Measurements from ENCODE around the gene CCDC154. TPM values are rescaled to one million over a fixed set of nuclear protein-coding genes. Genes with fewer than 3 reads are reported as not detected.
"Not testable (repeated sequence)": the region's sequence is repeated elsewhere in the genome, so short reads cannot be mapped to it uniquely, and the experiment has no call there.

CCDC154 gene
- total RNA-seq, 1 experiment from 2014 or later = 0.71 TPM

DNA sequence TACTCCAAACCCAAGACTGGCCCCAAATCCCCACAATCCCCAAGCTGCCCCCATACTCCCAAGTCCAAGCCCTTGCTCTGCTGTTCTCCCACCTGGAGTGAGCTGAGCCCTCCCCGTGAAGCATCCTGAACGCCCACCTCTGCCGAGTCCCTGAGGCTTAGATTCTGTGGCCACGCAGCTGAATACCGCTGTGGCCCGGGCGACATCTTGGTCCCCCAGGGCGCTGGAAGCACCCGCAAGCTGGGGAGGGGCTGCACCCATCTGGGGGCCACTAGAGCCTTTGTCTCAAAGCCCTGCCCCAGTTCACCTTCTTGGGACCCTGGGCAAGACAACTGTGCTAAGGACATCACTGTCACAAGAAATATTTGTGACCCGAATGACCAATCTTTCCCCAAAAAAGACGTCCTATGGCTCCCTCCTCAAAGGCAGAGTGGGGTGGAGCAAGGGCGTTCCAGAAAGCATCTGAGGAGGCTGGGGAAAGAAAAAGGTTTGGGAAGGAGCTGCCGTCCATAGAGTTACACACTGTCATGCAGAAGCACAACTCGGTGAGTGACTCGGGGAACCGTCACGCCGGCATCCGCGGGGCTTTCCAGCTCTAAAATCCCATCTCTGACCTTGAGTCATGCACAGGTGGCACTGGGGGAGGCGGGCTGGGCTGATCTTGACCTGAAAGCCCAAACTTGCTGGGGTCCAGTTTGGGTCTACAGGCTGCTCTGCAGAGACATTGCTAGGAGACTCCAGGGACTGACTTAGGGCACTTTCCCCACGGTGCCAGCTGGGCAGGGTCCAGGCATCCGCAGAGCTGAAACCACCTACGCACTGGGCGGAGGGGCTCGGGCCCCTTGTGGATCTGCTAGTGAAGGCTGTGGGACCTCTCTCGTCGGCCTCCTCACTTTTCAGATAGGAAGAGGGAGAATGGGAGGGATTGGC is 37.8 kb upstream of the CCDC154 start:
- no peak for DNase-seq
- Histone ChIP-seq H3K36me3 (no peaks in the 10 kb centered on the region), H3K4me1 (no peaks in the 10 kb centered on the region), H3K27ac (no peak overlapping the region), H3K4me3 (no peak overlapping the region), H3K27me3 (peaks cover 11% of the 10 kb centered on the region; the same call in 1 of the 2 replicates), H3K9me3 (replicated peaks) (no peaks in the 10 kb centered on the region)

DNA sequence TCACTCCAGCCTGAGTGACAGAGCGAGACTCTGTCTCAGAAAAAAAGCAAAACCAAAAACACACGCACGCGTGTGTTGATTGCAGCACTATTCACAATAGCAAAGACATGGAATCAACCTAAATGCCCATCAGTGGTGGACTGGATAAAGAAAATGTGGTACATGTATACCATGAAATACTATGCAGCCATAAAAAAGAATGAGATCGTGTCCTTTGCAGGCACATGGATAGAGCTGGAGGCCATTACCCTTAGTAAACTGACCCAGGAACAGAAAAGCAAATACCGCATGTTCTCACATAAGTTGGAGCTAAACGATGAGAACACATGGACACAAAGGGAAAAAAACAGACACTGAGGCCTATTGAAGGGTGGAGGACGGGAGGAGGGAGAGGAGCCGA is 34.6 kb upstream of the CCDC154 start:
- H3K9me3 ChIP-seq (replicated peaks); H3K27me3 ChIP-seq; DNase-seq; H3K4me1 ChIP-seq; H3K36me3 ChIP-seq; H3K4me3 ChIP-seq; H3K27ac ChIP-seq: not testable (repeated sequence)

DNA sequence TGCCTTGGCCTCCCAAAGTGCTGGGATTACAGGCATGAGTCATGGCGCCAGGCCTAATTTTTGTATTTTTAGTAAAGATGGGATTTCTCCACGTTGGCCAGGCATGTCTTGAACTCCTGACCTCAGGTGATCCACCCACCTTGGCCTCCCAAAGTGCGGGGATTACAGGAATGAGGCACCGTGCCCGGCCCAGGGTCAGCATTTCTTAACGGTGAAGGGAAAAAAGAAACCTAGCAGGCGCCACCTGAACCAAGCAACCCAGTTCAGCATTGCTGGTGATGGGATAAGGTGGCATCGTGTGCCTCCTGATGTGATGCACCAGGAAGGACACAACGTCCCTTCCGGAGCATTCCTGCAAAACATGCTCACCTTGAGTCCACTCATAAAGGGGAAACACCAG is 32.7 kb upstream of the CCDC154 start:
- Histone ChIP-seq H3K27me3 (no peaks in the 10 kb centered on the region), H3K27ac (no peak overlapping the region), H3K36me3 (no peaks in the 10 kb centered on the region), H3K9me3 (replicated peaks) (no peaks in the 10 kb centered on the region), H3K4me1 (no peaks in the 10 kb centered on the region), H3K4me3 (no peak overlapping the region)
- no peak for DNase-seq

DNA sequence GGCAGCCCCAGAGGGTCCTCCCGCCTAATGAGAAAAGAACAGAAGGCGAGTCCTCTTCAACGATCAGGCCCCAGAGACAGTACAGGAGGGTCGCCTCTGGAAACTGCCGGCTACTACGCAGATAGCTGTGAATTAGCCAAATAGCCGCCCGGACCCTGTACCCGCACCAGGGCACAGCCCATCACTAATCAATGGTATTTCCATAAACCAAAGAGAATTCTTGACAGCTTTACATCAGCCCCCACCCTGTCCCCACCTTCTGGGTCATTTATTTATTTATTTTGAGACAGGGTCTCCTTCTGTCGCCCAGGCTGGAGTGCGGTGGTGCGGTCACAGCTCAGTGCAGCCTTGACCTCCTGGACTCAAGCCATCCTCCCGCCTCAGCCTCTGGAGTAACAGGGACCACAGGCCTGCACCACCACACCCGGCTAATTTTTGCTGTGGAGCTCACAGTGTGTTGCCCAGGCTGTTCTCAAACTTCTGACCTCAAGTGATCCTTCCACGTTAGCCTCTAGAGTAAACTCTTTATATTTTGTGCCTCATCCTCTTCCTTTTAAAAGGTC is 31.3 kb upstream of the CCDC154 start:
- H3K4me3 ChIP-seq = peak overlapping the region; percentile 86
- DNase-seq = no peak
- no peaks in the 10 kb centered on the region for H3K36me3 ChIP-seq
- H3K27me3 ChIP-seq = no peaks in the 10 kb centered on the region
- no peaks in the 10 kb centered on the region for H3K9me3 ChIP-seq (replicated peaks)
- peak overlapping the region; percentile 81 for H3K27ac ChIP-seq
- H3K4me1 ChIP-seq = no peaks in the 10 kb centered on the region

DNA sequence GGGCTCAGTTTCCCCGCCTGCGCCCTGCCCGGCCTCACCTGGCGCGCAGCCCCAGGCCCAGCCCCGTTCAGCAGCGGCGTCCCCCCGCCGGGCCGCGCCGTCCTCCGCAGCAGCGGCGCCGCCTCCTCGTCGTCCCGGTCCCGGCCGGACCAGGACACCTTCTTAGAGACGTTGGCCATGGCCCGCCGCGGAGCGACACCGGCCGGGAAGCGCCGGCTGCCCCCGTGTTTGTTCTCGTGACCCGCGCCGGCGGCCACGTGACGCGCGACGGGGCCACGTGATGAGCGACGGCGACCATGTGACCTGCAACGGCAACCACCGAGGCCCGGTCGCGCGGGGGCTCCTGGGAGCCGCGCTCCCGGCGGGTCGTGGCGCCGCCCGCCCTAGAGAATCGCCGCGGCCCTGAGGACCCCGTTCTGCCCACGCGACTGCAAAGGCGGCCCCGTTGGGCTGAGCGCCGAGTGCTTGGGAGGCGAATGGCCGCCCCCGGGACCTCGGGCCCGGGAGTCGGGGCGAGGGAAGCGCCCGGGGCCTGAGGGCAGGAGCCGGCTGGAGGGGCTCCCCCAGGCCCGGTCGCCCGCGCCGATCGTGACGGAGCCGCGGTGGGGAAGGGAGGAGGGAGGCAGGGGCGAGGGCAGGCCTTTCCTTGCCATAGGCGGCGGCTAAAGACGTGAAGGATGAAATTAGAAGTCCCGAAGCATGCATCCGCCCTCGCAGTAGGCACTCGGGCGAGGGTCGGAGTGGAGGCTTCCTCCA is 30.6 kb upstream of the CCDC154 start, which contains the start of gene CLCN7:
CLCN7 (minus strand) TSS at position 233 of the 756 bp plus-strand sequence; CDS start at position 179, 54 bp downstream.
- no peaks in the 10 kb centered on the region for H3K4me1 ChIP-seq
- no peaks in the 10 kb centered on the region for H3K9me3 ChIP-seq (replicated peaks)
- peak; percentile 84 to 86 for DNase-seq
- H3K27ac ChIP-seq = peak within 1 kb of the TSS; percentile 81
- no peaks in the 10 kb centered on the region for H3K36me3 ChIP-seq
- H3K27me3 ChIP-seq = no peaks in the 10 kb centered on the region
- peak within 1 kb of the TSS; percentile 86 for H3K4me3 ChIP-seq

DNA sequence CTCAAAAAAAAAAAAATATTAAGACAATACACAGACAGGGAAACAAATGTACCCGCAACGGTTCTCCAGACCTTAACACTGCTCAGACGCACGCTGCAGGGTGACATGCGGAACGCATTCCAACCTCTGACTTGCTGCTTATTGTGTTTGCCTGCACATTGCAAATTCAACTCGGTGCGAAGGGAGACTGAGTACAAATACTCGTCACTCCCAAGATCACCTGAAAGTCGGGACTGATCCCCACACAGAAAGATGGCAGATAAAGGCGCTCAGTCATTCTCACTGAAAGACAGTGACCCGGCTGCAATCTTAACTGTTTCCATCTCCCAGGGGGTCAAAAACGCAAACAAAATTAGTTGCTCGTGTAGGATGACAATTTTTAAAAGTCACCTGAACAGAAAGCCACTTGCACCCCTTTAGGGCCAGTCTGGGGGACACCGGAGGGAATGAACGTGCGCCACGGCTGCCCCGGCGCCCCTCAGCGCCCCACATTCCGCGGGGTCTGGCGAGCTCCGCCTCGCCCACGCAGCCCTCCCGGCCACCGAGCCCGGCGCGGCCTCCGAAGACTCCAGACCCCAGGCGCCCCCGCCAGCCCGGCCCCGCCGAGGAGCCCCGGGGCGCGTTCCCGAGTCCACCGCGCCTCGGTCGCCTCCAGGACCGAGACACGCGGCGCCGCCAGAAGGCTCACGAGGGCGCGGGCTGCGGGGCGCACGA is 29.9 kb upstream of the CCDC154 start:
- Histone ChIP-seq H3K27ac (no peak overlapping the region), H3K9me3 (replicated peaks) (no peaks in the 10 kb centered on the region), H3K4me3 (peak overlapping the region; percentile 86), H3K36me3 (no peaks in the 10 kb centered on the region), H3K4me1 (no peaks in the 10 kb centered on the region), H3K27me3 (no peaks in the 10 kb centered on the region)
- DNase-seq = no peak

DNA sequence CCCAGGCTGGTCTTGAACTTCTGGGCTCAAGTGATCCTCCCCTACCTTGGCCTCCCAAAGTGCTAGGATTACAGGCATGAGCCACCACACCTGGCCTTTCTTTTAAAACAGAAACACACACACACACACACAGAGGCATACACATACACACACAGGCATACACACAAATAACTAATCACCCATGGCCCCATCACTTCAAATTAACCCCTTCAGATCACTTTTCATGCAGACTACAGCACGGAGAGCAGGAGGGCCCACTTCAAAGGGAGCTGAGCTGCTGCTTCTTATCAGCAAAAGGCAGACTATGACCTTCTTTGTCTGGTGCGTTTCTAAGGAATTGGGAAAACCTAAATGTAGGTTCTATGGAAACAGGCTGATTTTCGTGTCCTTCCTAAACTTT is 28.6 kb upstream of the CCDC154 start:
- Histone ChIP-seq H3K27me3 (no peaks in the 10 kb centered on the region), H3K27ac (no peak overlapping the region), H3K36me3 (no peaks in the 10 kb centered on the region), H3K9me3 (replicated peaks) (no peaks in the 10 kb centered on the region), H3K4me1 (no peaks in the 10 kb centered on the region), H3K4me3 (no peak overlapping the region)
- DNase-seq = no peak

DNA sequence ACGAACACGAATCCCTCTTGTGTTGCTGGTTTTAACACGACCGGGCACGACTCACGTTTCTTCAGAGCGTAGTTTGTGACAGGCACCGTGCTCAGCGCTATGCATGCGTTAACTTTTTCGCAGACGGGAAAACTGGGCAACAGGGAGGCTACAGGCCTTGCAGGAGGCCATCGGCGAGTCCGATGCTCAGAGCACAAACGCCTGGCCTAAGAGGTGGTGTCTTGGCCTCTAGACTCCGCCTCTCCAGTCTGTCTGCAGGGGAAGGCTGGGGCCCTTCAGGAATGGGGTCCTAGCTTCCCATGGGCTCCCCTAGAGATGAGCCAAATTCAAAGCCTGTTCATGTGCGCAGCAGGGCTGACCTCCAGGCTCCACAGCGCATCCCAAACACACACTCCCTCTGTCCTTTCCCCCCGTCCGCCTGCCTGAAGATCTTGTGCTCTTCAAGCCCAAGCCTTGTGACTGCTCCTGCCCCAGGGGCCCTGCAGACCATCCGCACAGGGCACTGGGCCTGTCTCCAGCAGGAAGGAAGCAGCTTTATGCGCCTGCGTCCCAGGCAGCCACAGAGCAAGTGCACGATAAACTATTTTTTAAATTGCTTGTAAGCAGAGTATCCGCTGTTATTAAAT is 27.3 kb upstream of the CCDC154 start:
- H3K9me3 ChIP-seq (replicated peaks) = no peaks in the 10 kb centered on the region
- H3K27me3 ChIP-seq = no peaks in the 10 kb centered on the region
- no peak overlapping the region for H3K4me3 ChIP-seq
- no peak for DNase-seq
- no peaks in the 10 kb centered on the region for H3K4me1 ChIP-seq
- H3K36me3 ChIP-seq = no peaks in the 10 kb centered on the region
- no peak overlapping the region for H3K27ac ChIP-seq

DNA sequence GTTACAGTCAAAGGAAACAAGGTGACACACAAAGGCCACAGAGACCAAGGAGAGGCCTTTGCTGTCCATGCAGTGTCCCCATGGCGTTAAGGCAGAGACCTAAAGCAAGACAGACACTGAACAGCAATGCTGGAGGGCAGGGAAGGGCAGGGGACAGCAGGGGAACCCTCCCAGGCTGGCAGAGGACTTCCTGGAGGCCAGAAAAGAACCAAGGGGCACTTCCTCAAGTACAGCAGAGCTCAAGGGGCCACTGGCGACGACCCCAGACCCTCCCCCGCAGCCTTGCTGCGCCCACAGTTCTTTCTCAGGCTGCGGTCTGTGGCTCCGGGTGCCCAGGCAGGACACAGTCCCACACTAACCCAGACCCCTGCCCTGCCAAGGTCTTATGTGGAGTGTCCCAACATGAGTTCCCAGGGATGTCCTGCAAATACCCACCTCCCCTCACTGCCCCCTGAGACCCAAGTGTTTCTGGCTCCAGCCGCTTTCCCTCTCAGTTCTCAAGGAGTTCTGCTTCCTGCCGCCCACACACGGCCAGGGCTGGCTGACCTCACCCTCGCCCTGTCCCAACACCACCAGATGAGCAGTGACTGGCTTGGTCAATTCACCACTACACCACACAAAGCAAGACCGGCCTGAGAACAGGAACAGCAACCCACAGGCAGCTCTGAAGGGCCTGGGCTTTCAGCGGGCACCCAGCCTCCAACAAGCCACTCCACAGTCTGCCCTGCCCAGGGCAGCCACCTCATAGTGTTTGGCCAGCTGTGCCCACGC is 26.3 kb upstream of the CCDC154 start:
- H3K27me3 ChIP-seq = no peaks in the 10 kb centered on the region
- H3K36me3 ChIP-seq = no peaks in the 10 kb centered on the region
- no peaks in the 10 kb centered on the region for H3K9me3 ChIP-seq (replicated peaks)
- H3K27ac ChIP-seq = no peak overlapping the region
- H3K4me3 ChIP-seq = no peak overlapping the region
- no peak for DNase-seq
- no peaks in the 10 kb centered on the region for H3K4me1 ChIP-seq

DNA sequence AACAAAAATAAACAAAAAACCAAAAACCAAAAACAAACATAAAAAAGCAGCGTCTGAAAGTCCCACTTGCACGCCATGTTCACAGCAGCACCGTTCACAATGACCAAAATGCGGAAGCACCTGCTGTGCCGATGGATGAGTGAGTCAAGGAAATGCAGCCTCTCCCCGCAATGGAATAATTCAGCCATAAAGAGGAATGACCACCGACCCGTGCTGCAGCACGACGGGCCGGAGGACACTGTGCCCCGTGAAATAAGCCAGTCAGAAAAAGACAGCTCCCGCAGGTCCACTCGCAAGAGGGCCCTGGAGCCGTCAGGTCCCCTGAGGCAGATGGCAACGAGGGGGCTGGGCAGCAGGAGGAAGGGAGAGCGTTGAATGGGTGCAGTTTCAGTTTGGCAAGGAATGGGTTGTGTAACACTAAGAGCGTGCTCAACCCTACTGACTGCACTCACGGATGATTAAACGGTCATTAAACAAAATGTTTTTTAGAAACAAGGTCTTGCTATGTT is 25.4 kb upstream of the CCDC154 start:
- Histone ChIP-seq H3K36me3 (no peaks in the 10 kb centered on the region), H3K27me3 (no peaks in the 10 kb centered on the region), H3K4me3 (no peak overlapping the region), H3K9me3 (replicated peaks) (no peaks in the 10 kb centered on the region), H3K4me1 (no peaks in the 10 kb centered on the region), H3K27ac (no peak overlapping the region)
- no peak for DNase-seq

DNA sequence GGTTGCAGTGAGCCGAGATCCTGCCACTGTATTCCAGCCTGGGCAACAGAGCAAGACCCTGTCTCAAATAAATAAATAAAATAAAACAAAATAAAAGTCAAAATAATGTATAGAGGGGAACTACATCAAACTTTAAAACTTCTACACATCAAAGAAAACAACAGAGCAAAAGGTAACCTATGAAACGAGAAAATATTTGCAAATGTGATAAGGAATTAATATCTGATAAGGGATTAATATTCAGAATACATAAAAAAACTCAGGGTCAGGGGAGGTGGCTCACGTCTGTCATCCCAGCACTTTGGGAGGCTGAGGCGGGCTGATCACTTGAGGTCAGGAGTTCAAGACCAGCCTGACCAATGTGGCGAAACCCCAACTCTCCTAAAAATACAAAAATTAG is 24.8 kb upstream of the CCDC154 start:
- H3K4me3 ChIP-seq; H3K4me1 ChIP-seq; H3K27me3 ChIP-seq; H3K36me3 ChIP-seq; H3K27ac ChIP-seq; DNase-seq; H3K9me3 ChIP-seq (replicated peaks): not testable (repeated sequence)

DNA sequence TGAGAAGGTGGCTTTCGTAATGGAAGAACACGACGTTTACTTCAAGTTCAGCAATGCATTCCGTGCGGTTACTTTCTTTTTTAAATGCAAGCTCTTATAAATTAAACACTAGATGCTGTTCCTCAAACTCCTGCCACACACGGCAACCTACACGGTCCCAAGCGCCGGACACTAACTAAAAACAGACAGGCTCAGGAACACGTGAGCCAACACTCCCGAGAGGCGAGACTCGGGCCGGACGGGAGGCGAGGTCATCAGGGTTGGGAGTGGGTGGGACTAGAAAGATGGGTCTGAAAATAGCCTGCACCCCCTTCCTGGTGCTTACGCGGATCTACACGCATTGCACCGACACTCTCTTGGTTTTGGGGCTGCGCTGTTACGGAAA is 24.1 kb upstream of the CCDC154 start:
- Histone ChIP-seq H3K36me3 (no peaks in the 10 kb centered on the region), H3K4me3 (no peak overlapping the region), H3K4me1 (no peaks in the 10 kb centered on the region), H3K9me3 (replicated peaks) (no peaks in the 10 kb centered on the region), H3K27ac (no peak overlapping the region), H3K27me3 (no peaks in the 10 kb centered on the region)
- DNase-seq = no peak

DNA sequence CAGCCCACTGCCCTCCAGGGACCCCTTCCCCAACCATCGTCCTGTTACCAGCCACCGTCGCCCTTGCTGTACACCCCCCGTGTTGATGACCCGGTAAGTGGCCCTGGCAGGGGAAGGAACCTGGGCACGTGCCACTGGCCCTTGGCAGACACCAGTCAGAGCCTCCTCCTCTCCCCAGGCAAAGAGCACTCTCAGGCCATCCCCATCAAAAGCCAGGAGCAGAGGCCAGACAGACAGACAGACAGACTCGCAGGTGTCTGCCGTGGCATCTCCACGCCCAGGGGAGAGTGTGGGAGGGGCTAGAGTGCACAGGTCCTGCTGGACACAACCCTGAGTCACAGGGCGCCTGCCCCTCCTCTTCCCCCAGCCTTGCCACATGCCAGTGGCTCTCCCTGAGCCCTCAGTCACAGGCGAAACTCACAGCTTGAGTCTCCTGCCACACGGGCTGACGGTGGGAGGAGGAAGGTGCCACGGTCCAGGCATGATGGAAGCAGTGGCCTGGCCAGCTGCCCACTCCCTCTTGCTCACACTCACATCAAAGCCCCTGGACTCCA is 22.7 kb upstream of the CCDC154 start:
- H3K4me1 ChIP-seq = no peaks in the 10 kb centered on the region
- no peaks in the 10 kb centered on the region for H3K9me3 ChIP-seq (replicated peaks)
- no peaks in the 10 kb centered on the region for H3K27me3 ChIP-seq
- no peak overlapping the region for H3K27ac ChIP-seq
- no peak overlapping the region for H3K4me3 ChIP-seq
- no peaks in the 10 kb centered on the region for H3K36me3 ChIP-seq
- DNase-seq = no peak
